Esophagus squamous epithelium (tissue), 5 donors: ENCODE measurements around the gene CENPT. TPM values are rescaled to one million over a fixed set of nuclear protein-coding genes. Genes with fewer than 3 reads are reported as not detected.
"Not testable (repeated sequence)": the region's sequence is repeated elsewhere in the genome, so short reads cannot be mapped to it uniquely, and the experiment has no call there.

ENCODE experiments used
- DNase-seq: peaks from one replicate; lab custom pipeline; 2025; lab: John Stamatoyannopoulos, UW
- H3K27ac ChIP-seq, 4 donors: fragments of 200-600 bp; sonication (generic); one replicate each; pipeline ENCODE4 v1.5.1; 2016 to 2019; ENCODE audit warnings: mild to moderate bottlenecking in 1 of 4
- H3K27me3 ChIP-seq, 4 donors: fragments of 200-600 bp; sonication (generic); 1 replicate in 3 of 4; 2 replicates in 1 of 4; pipeline versions ENCODE4 v1.5.1 to v1.6.0; 2017 to 2021; ENCODE audit warnings: antibody characterized with exemption in 1 of 4
- H3K36me3 ChIP-seq, 3 donors: fragments of 200-600 bp; sonication (generic); one replicate each; pipeline ENCODE4 v1.5.1; 2016 to 2019
- H3K4me1 ChIP-seq, 3 donors: fragments of 200-600 bp; sonication (generic); one replicate each; pipeline ENCODE4 v1.5.1; 2017 to 2019
- H3K4me3 ChIP-seq, 4 donors: fragments of 200-600 bp; sonication (generic); 1 replicate in 3 of 4; 2 replicates in 1 of 4; pipeline ENCODE4 v1.5.1; 2016 to 2019; ENCODE audit warnings: mild to moderate bottlenecking in 2 of 4, moderate library complexity in 1 of 4
- H3K9me3 ChIP-seq, 3 donors: fragments of 200-600 bp; sonication (generic); one replicate each; pipeline ENCODE4 v1.5.1; 2016 to 2019
- POLR2A ChIP-seq, 4 donors: fragments of 450-650 bp; IDR thresholded peaks; one replicate each; pipeline ENCODE4 v1.6.1; 2017; ENCODE audit warnings: antibody characterized with exemption in 4 of 4, mild to moderate bottlenecking in 4 of 4, moderate library complexity in 3 of 4
- WGBS, 2 donors: methylation state at CpG; one replicate each; pipeline ENCODE4 v1.1.5; 2018; 5-methylcytosine and 5-hydroxymethylcytosine counted together
- intact Hi-C: fragments of 100-400 bp; cut with DNase I; formaldehyde crosslinking; loops from one replicate; pipeline ENCODE4 v1.15.0; 2022
- total RNA-seq, 4 donors: library from RNA; depleted of rRNA; stranded (reverse); fragments of >200 nt; gene quantifications; one replicate each; pipeline ENCODE4 v1.1.0, GENCODE V29; 2016
- TF ChIP-seq, protein P1 (sequence below), 6 experiments: fragments of 450-650 bp in 4 of 6; fragments of 200-600 bp in 2 of 6; sonication (generic) in 2 of 6; IDR thresholded peaks; one replicate each; pipeline ENCODE4 v1.5.1; 2016 to 2019; ENCODE audit warnings: antibody characterized with exemption in 6 of 6, mild to moderate bottlenecking in 4 of 6, moderate library complexity in 4 of 6
- donor health status: DM: yes; HTN: yes; CAD: no.

Gene CENPT
- total RNA-seq, 4 donors from 2014 or later: 12.3 to 42.7 (median 19.6) TPM

DNA sequence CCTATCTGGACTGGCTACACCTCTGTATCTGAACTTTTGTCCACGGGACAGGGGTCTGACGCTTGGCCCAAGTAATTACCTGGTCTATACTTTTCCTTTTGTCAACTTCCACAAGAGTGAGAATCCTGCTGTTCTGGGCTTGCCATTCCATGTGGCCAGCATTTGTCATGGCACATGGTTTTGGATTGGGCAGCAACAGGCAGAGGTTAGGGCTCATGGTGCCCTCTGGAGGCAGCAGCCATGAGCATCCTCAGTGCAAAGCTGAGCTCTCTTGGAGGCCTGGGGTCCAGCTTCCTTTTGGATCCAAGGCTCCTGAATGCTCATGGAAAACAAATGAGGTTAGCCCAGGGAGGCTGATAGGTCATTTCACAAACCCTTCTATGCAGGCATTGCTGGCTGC is 17.8 kb upstream of the CENPT start:
- Histone ChIP-seq H3K36me3 (peaks cover 0 to 55% (median 31%) of the 10 kb centered on the region in 3 donors), H3K4me3 (no peak overlapping the region), H3K9me3 (no peaks in the 10 kb centered on the region), H3K27ac (peak overlapping the region in 1 of 4 donors; percentile 9), H3K4me1 (peaks cover 24 to 48% (median 39%) of the 10 kb centered on the region in 3 donors), H3K27me3 (no peaks in the 10 kb centered on the region)
- no peak for DNase-seq
- intact Hi-C loops: no loop called here
- WGBS, 2 donors: 92 to 93% methylated on average over 2 of the region's 2 CpGs
- TF ChIP-seq, protein P1, sequence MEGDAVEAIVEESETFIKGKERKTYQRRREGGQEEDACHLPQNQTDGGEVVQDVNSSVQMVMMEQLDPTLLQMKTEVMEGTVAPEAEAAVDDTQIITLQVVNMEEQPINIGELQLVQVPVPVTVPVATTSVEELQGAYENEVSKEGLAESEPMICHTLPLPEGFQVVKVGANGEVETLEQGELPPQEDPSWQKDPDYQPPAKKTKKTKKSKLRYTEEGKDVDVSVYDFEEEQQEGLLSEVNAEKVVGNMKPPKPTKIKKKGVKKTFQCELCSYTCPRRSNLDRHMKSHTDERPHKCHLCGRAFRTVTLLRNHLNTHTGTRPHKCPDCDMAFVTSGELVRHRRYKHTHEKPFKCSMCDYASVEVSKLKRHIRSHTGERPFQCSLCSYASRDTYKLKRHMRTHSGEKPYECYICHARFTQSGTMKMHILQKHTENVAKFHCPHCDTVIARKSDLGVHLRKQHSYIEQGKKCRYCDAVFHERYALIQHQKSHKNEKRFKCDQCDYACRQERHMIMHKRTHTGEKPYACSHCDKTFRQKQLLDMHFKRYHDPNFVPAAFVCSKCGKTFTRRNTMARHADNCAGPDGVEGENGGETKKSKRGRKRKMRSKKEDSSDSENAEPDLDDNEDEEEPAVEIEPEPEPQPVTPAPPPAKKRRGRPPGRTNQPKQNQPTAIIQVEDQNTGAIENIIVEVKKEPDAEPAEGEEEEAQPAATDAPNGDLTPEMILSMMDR (IDR thresholded peaks at IDR 0.05): peak in 5 of 6 experiments; percentile 8 to 57 (median 29)
- no peak for TF ChIP-seq POLR2A (IDR thresholded peaks at IDR 0.05)

DNA sequence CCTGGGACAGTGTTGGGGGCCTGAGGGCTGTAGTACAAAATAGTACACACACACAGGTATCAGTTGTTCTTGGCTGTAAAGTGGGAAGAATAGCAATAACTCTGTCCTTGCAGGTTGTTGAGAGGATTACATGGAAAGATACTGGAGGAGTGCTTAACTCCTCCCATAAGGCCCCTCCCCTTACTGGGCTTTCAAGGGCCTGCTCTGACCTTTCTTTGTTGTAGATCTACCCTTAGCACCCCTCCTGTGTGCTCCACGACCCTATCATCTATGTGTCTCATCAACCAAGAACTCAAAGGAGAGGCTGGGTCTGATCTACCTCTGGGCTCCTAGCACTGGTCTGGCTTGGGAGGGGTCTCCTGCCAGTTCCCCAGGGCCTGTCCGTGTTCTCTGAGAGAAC is 17.1 kb upstream of the CENPT start:
- H3K4me1 ChIP-seq: peaks cover 24 to 51% (median 42%) of the 10 kb centered on the region in 3 donors
- no peak overlapping the region for H3K4me3 ChIP-seq
- TF ChIP-seq, protein P1 (IDR thresholded peaks at IDR 0.05): no peak
- TF ChIP-seq POLR2A (IDR thresholded peaks at IDR 0.05): no peak
- H3K36me3 ChIP-seq: peaks cover 0 to 48% (median 25%) of the 10 kb centered on the region in 3 donors
- no peaks in the 10 kb centered on the region for H3K9me3 ChIP-seq
- WGBS, 2 donors: 67 to 90% methylated on average over 1 to 2 of the region's 2 CpGs
- no peaks in the 10 kb centered on the region for H3K27me3 ChIP-seq
- intact Hi-C loops: no loop called here
- DNase-seq: no peak
- no peak overlapping the region for H3K27ac ChIP-seq

DNA sequence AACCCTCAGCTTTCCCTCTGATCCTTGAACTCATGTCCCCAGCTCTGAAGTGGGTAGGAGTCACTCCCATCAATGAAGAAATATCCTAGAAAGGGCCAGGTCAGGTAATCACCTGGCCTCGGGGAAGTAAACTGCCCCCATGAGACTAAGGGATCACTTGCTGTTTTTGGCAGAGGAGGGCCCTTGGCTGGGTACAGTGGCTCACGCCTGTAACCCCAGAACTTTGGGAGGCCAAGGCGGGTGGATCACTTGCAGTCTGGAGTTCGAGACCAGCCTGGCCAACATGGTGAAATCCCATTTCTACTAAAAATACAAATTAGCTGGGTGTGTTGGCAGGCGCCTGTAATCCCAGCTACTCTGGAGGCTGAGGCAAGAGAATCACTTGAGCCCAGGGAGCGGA is 16.6 kb upstream of the CENPT start:
- H3K9me3 ChIP-seq, H3K27me3 ChIP-seq, H3K4me3 ChIP-seq, DNase-seq, intact Hi-C loops: not testable (repeated sequence)
- Histone ChIP-seq H3K36me3 (peaks cover 0 to 42% (median 22%) of the 10 kb centered on the region in 3 donors), H3K27ac (peak overlapping the region in 3 of 4 donors; percentile 75 to 84 (median 78)), H3K4me1 (peaks cover 24 to 51% (median 42%) of the 10 kb centered on the region in 3 donors)
- 79 to 94% methylated on average over 2 to 3 of the region's 6 CpGs for WGBS, 2 donors

DNA sequence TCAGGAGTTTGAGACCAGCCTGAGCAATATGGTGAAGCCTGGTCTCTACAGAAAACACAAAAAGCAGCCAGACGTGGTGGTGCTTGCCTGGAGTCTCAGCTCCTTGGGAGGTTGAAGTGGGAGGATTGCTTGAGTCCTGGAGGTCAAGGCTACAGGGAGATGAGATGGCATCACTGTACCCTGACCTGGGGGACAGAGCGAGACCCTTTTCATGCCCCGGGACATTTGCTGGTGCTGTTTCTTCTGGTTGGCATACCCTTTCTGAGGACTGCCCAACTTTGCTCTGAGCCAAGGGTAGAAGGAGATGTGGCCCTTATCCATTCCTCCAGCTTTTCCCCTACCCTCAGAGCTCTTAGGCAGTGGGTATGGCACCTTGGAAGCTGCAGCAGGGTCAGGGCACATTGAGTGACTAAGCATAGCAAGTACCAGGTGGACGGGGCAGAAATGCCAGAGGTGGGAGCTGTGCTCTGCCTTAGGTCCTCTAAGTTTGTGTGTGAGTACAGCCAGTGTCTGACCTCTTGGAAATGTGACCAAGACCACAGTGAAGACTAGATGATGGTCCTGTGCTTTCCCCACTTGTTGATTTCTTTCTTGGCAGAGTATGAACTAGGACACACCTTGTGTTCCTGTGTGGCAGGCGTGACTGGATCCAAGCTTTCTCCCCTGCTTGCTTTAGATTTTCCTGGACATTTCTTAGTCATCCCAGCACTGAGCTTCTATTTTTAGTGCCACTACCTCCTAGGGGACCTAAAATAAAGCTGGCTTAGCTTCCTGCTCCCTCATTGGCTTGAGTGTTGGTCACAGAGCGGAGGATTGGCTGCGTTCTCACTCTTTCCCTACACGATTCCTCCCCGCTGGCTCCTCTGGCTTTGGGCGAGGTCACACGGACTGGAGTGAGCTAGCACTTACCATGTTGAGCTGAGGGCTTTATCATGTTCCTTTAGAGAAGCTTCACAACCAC is 15.4 kb upstream of the CENPT start:
- Histone ChIP-seq H3K36me3 (peaks cover 0 to 31% (median 12%) of the 10 kb centered on the region in 3 donors), H3K27ac (peak overlapping the region; percentile 63 to 84 (median 76)), H3K27me3 (no peaks in the 10 kb centered on the region), H3K9me3 (no peaks in the 10 kb centered on the region), H3K4me1 (peaks cover 30 to 62% (median 50%) of the 10 kb centered on the region in 3 donors), H3K4me3 (peak overlapping the region in 1 of 4 donors; percentile 7)
- intact Hi-C loops: no loop called here
- 63 to 66% methylated on average over 10 of the region's 11 CpGs for WGBS, 2 donors
- TF ChIP-seq, protein P1 (IDR thresholded peaks at IDR 0.05): no peak
- no peak for TF ChIP-seq POLR2A (IDR thresholded peaks at IDR 0.05)
- no peak for DNase-seq

DNA sequence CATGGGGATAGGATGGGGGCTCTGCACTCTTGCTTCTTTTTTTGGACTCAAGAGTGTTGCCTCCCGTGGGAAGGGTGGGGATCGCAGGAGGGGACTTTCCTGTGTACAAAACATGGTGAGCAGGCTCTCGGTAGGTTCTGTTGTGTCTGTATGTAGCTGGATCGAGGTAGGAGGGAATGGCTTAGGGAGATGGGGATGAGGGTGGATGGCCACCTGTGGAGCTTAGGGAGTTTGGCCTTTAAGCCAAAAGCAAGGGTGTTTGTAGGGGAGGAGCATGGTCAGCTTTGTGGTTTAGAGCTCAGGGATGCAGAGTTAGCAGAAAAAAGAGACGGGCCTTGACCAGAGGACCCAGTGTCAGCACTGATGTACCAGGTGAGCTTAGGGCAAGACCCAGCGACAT is 14.4 kb upstream of the CENPT start:
- Histone ChIP-seq H3K4me3 (no peak overlapping the region), H3K9me3 (no peaks in the 10 kb centered on the region), H3K27me3 (no peaks in the 10 kb centered on the region), H3K36me3 (peaks cover 0 to 20% (median 4%) of the 10 kb centered on the region in 3 donors), H3K27ac (peak overlapping the region; percentile 63 to 84 (median 73)), H3K4me1 (peaks cover 40 to 72% (median 60%) of the 10 kb centered on the region in 3 donors)
- intact Hi-C loops: no loop called here
- WGBS, 2 donors: 88% methylated on average over 5 to 6 of the region's 6 CpGs
- TF ChIP-seq, protein P1 (IDR thresholded peaks at IDR 0.05): no peak
- no peak for TF ChIP-seq POLR2A (IDR thresholded peaks at IDR 0.05)
- no peak for DNase-seq
